ENCODE measurements around the gene CKS2. TPM values are rescaled to one million over a fixed set of nuclear protein-coding genes. Genes with fewer than 3 reads are reported as not detected.

Gene CKS2
- polyA plus RNA-seq, 1 donor from 2014 or later = 48.5 TPM

DNA sequence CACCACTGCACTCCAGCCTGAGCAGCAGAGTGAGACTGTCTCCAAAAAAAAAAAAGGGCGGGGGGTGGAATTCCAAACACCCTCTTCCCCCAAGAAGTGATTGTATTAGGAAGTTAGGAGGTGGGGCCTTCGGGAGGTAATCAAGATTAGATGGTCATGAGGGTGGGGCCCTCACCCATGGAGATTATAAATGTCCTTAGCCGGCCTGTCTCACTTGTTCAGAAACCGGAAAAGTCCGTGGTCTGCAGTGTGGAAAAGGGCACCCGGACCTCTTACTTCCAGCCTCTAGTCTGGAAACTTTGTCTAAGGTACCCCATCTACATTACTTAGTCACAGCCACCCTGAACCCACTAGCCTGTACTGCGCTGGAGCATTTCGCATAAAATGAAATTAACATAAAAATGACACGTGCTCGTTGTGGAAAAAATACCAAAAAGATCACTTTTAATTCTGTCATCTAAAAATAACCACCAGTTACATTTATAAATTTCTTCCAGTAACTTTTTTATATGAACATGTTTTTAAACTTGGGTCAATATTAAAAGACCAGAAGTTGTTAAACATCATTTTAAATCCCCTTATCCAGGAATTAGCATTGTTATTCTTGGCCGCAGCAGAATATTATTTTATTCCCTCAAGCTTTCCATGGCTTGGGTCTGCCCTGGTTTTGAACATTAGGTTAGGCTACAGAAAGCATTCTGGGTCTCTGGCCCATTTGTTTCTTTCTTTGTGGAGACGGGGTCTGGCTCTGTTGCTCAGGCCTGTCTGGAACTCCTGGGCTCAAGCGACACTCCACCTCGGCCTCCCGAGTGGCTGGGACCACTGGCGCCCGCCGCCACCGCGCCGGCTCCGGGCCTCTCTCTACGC, 1.2 kb upstream of the CKS2 start:
- peak overlapping the region; percentile 74 for H3K4me3 ChIP-seq (ENCODE audit: low read length)
- peak overlapping the region; percentile 92 for H3K4me2 ChIP-seq (ENCODE audit: low read length)
- no peak for TF ChIP-seq EP300 (conservative IDR thresholded peaks at IDR 0.05; ENCODE audit: poor library complexity, severe bottlenecking)
- no peak for TF ChIP-seq CTCF (IDR thresholded peaks at IDR 0.05; ENCODE audit: poor library complexity, severe bottlenecking)
- TF ChIP-seq RAD21 (conservative IDR thresholded peaks at IDR 0.05) = no peak
- TF ChIP-seq TAF1 (IDR thresholded peaks at IDR 0.05; ENCODE audit: low read depth) = no peak
- no peak for TF ChIP-seq SMC3 (conservative IDR thresholded peaks at IDR 0.05; ENCODE audit: poor library complexity)
- TF ChIP-seq MXI1 (conservative IDR thresholded peaks at IDR 0.05; ENCODE audit: poor library complexity, severe bottlenecking) = no peak
- TF ChIP-seq, protein P1, sequence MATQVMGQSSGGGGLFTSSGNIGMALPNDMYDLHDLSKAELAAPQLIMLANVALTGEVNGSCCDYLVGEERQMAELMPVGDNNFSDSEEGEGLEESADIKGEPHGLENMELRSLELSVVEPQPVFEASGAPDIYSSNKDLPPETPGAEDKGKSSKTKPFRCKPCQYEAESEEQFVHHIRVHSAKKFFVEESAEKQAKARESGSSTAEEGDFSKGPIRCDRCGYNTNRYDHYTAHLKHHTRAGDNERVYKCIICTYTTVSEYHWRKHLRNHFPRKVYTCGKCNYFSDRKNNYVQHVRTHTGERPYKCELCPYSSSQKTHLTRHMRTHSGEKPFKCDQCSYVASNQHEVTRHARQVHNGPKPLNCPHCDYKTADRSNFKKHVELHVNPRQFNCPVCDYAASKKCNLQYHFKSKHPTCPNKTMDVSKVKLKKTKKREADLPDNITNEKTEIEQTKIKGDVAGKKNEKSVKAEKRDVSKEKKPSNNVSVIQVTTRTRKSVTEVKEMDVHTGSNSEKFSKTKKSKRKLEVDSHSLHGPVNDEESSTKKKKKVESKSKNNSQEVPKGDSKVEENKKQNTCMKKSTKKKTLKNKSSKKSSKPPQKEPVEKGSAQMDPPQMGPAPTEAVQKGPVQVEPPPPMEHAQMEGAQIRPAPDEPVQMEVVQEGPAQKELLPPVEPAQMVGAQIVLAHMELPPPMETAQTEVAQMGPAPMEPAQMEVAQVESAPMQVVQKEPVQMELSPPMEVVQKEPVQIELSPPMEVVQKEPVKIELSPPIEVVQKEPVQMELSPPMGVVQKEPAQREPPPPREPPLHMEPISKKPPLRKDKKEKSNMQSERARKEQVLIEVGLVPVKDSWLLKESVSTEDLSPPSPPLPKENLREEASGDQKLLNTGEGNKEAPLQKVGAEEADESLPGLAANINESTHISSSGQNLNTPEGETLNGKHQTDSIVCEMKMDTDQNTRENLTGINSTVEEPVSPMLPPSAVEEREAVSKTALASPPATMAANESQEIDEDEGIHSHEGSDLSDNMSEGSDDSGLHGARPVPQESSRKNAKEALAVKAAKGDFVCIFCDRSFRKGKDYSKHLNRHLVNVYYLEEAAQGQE (IDR thresholded peaks at IDR 0.05; ENCODE audit: borderline replicate concordance) = no peak
- TF ChIP-seq EZH2 (IDR thresholded peaks at IDR 0.05; ENCODE audit: borderline replicate concordance, insufficient read depth, low read length, poor library complexity, severe bottlenecking) = no peak
- no peak for TF ChIP-seq POLR2AphosphoS5 (IDR thresholded peaks at IDR 0.05)
- peak overlapping the region; percentile 61 for H2AFZ ChIP-seq (ENCODE audit: low read depth, low read length)
- no peaks in the 10 kb centered on the region for H3K9me3 ChIP-seq (ENCODE audit: low read length)
- H4K20me1 ChIP-seq (ENCODE audit: insufficient read depth) = no peaks in the 10 kb centered on the region
- no peaks in the 10 kb centered on the region for H3K36me3 ChIP-seq (ENCODE audit: insufficient read depth, low read length)
- peaks cover 35% of the 10 kb centered on the region for H3K79me2 ChIP-seq (replicated peaks; ENCODE audit: insufficient read depth, low read length)
- no peaks in the 10 kb centered on the region for H3K27me3 ChIP-seq (ENCODE audit: insufficient read depth, low read depth, low read length)
- H3F3A ChIP-seq (ENCODE audit: insufficient read depth, low read length, poor library complexity, severe bottlenecking) = peaks cover 5% of the 10 kb centered on the region
- H3K9me2 ChIP-seq (ENCODE audit: insufficient read depth, low read length) = no peaks in the 10 kb centered on the region
- H3K9ac ChIP-seq (ENCODE audit: low read length) = peak overlapping the region; percentile 91
- peak overlapping the region; percentile 96 for H3K27ac ChIP-seq (ENCODE audit: low read length)

- Histone ChIP-seq H3K36me3 (ENCODE audit: insufficient read depth, low read length) (peaks cover 5% of the 10 kb centered on the region), H4K20me1 (ENCODE audit: insufficient read depth) (no peaks in the 10 kb centered on the region), H2AFZ (ENCODE audit: low read depth, low read length) (no peak overlapping the region), H3K9me3 (ENCODE audit: low read length) (no peaks in the 10 kb centered on the region), H3K4me2 (ENCODE audit: low read length) (peak overlapping the region; percentile 96), H3K9me2 (ENCODE audit: insufficient read depth, low read length) (no peaks in the 10 kb centered on the region), H3K9ac (ENCODE audit: low read length) (peak overlapping the region; percentile 57), H3F3A (ENCODE audit: insufficient read depth, low read length, poor library complexity, severe bottlenecking) (peaks cover 5% of the 10 kb centered on the region), H3K79me2 (replicated peaks; ENCODE audit: insufficient read depth, low read length) (peaks cover 51% of the 10 kb centered on the region), H3K4me3 (ENCODE audit: low read length) (peak overlapping the region; percentile 74), H3K27ac (ENCODE audit: low read length) (no peak overlapping the region), H3K27me3 (ENCODE audit: insufficient read depth, low read depth, low read length) (no peaks in the 10 kb centered on the region)
- TF ChIP-seq RAD21 (conservative IDR thresholded peaks at IDR 0.05) (no peak), SMC3 (conservative IDR thresholded peaks at IDR 0.05; ENCODE audit: poor library complexity) (no peak), EP300 (conservative IDR thresholded peaks at IDR 0.05; ENCODE audit: poor library complexity, severe bottlenecking) (no peak), MXI1 (conservative IDR thresholded peaks at IDR 0.05; ENCODE audit: poor library complexity, severe bottlenecking) (no peak), TAF1 (IDR thresholded peaks at IDR 0.05; ENCODE audit: low read depth) (no peak), EZH2 (IDR thresholded peaks at IDR 0.05; ENCODE audit: borderline replicate concordance, insufficient read depth, low read length, poor library complexity, severe bottlenecking) (no peak)
Measured at GRCh38 chr9:89311346-89312221, 589 bp downstream of the CKS2 start.
